Esophagus (tissue), 2 donors: ENCODE results near the gene DOCK11. TPM values are rescaled to one million over a fixed set of nuclear protein-coding genes. Genes with fewer than 3 reads are reported as not detected.

ENCODE experiments used
- H3K27ac ChIP-seq, 2 donors: one replicate each; pipeline ENCODE4 v1.5.1; 2013; ENCODE audit warnings: low read depth in 2 of 2, mild to moderate bottlenecking in 2 of 2, inconsistent platforms in 1 of 2, low read length in 1 of 2, moderate library complexity in 1 of 2
- H3K27me3 ChIP-seq, 2 donors: one replicate each; pipeline ENCODE4 v1.6.1; 2013; ENCODE audit warnings: low read length in 2 of 2, control low read depth in 1 of 2, mild to moderate bottlenecking in 1 of 2; ENCODE audit not compliant: insufficient read depth in 2 of 2, control insufficient read depth in 1 of 2
- H3K36me3 ChIP-seq, 2 donors: one replicate each; pipeline ENCODE4 v1.6.1; 2013; ENCODE audit warnings: low read length in 1 of 2; ENCODE audit not compliant: control insufficient read depth in 2 of 2, insufficient read depth in 2 of 2
- H3K4me1 ChIP-seq, 2 donors: one replicate each; pipeline ENCODE4 v1.6.1; 2013; ENCODE audit warnings: low read length in 1 of 2; ENCODE audit not compliant: control insufficient read depth in 2 of 2, insufficient read depth in 2 of 2
- H3K4me3 ChIP-seq, 2 donors: one replicate each; pipeline ENCODE4 v1.5.1; 2013; ENCODE audit warnings: low read length in 2 of 2, mild to moderate bottlenecking in 2 of 2, low read depth in 1 of 2, moderate library complexity in 1 of 2
- H3K9me3 ChIP-seq, 2 donors: one replicate each; pipeline ENCODE4 v1.6.1; 2013; ENCODE audit warnings: mild to moderate bottlenecking in 2 of 2, low read depth in 1 of 2, low read length in 1 of 2, moderate library complexity in 1 of 2; ENCODE audit not compliant: control insufficient read depth in 2 of 2, insufficient read depth in 1 of 2
- WGBS, 2 donors: extraction: QIAGEN DNeasy Blood & Tissue Kit; methylation state at CpG; one replicate each; pipeline ENCODE4 v1.1.7; 2013; 5-methylcytosine and 5-hydroxymethylcytosine counted together
- polyA plus RNA-seq, 2 donors: library from polyadenylated mRNA; stranded (reverse); fragments of 200-250 nt; gene quantifications; one replicate each; pipeline ENCODE4 v1.2.3, GENCODE V29; 2013
- donor health status: healthy with polysubstance abuse.
- donor health status: Bipolar disorder and iron deficiency.

Gene DOCK11
- polyA plus RNA-seq, 2 donors = 3.3 to 3.7 TPM

GRCh38 chrX:118720058-118720707 is 224.6 kb downstream of the DOCK11 start:
- Histone ChIP-seq H3K36me3 (no peaks in the 10 kb centered on the region), H3K9me3 (no peaks in the 10 kb centered on the region), H3K4me3 (no peak overlapping the region), H3K4me1 (no peaks in the 10 kb centered on the region), H3K27ac (no peak overlapping the region), H3K27me3 (no peaks in the 10 kb centered on the region)
- 86 to 91% methylated on average over 3 of the region's 3 CpGs for WGBS, 2 donors

- H3K4me3 ChIP-seq = no peak overlapping the region
- H3K9me3 ChIP-seq = no peaks in the 10 kb centered on the region
- H3K27ac ChIP-seq = no peak overlapping the region
- no peaks in the 10 kb centered on the region for H3K27me3 ChIP-seq
- H3K4me1 ChIP-seq = no peaks in the 10 kb centered on the region
- 43 to 50% methylated on average over 3 of the region's 3 CpGs for WGBS, 2 donors
- H3K36me3 ChIP-seq = no peaks in the 10 kb centered on the region
These were observed 227.8 kb downstream of the DOCK11 start for GRCh38 chrX:118723376-118723775.

- H3K4me3 ChIP-seq = no peak overlapping the region
- H3K27ac ChIP-seq = no peak overlapping the region
- H3K9me3 ChIP-seq = no peaks in the 10 kb centered on the region
- no peaks in the 10 kb centered on the region for H3K36me3 ChIP-seq
- 79 to 87% methylated on average over 5 of the region's 5 CpGs for WGBS, 2 donors
- H3K4me1 ChIP-seq = no peaks in the 10 kb centered on the region
- no peaks in the 10 kb centered on the region for H3K27me3 ChIP-seq
These were observed 228.8 kb downstream of the DOCK11 start for GRCh38 chrX:118724365-118724764.

- no peaks in the 10 kb centered on the region for H3K36me3 ChIP-seq
- H3K27ac ChIP-seq = no peak overlapping the region
- no peaks in the 10 kb centered on the region for H3K27me3 ChIP-seq
- WGBS, 2 donors = 55 to 56% methylated on average over 7 of the region's 7 CpGs
- H3K4me1 ChIP-seq = peaks cover 0 to under 1% of the 10 kb centered on the region in 2 donors
- no peaks in the 10 kb centered on the region for H3K9me3 ChIP-seq
- no peak overlapping the region for H3K4me3 ChIP-seq
These were observed 229.2 kb downstream of the DOCK11 start for GRCh38 chrX:118724775-118725174.

- WGBS, 2 donors = 72 to 79% methylated on average over 3 of the region's 3 CpGs
- H3K4me3 ChIP-seq = no peak overlapping the region
- no peaks in the 10 kb centered on the region for H3K27me3 ChIP-seq
- peak overlapping the region; percentile 47 to 94 for H3K27ac ChIP-seq
- H3K4me1 ChIP-seq = peaks cover 0 to 2% of the 10 kb centered on the region in 2 donors
- H3K36me3 ChIP-seq = no peaks in the 10 kb centered on the region
- H3K9me3 ChIP-seq = no peaks in the 10 kb centered on the region
These were observed 230.8 kb downstream of the DOCK11 start for GRCh38 chrX:118726396-118726795.

GRCh38 chrX:118726887-118727685 is 231.5 kb downstream of the DOCK11 start, which contains the start of gene IL13RA1:
Gene IL13RA1, plus strand, starts transcription at chrX:118727606. Its CDS starts 33 bp downstream, at chrX:118727639.
- peak within 1 kb of the TSS; percentile 79 to 94 for H3K27ac ChIP-seq
- peaks cover 0 to 2% of the 10 kb centered on the region in 2 donors for H3K4me1 ChIP-seq
- H3K9me3 ChIP-seq = no peaks in the 10 kb centered on the region
- peak within 1 kb of the TSS; percentile 63 to 75 for H3K4me3 ChIP-seq
- no peaks in the 10 kb centered on the region for H3K27me3 ChIP-seq
- 3 to 35% methylated on average over 36 to 56 of the region's 56 CpGs for WGBS, 2 donors
- H3K36me3 ChIP-seq = no peaks in the 10 kb centered on the region

- Histone ChIP-seq H3K4me1 (peaks cover 0 to 2% of the 10 kb centered on the region in 2 donors), H3K4me3 (peak overlapping the region; percentile 63 to 75), H3K27ac (peak overlapping the region; percentile 79 to 94), H3K9me3 (no peaks in the 10 kb centered on the region), H3K27me3 (no peaks in the 10 kb centered on the region), H3K36me3 (no peaks in the 10 kb centered on the region)
- 1 to 34% methylated on average over 60 to 71 of the region's 73 CpGs for whole genome bisulfite sequencing, 2 donors
These were observed 232.2 kb downstream of the DOCK11 start for GRCh38 chrX:118727686-118728339.

GRCh38 chrX:118729042-118729652 is 233.5 kb downstream of the DOCK11 start:
- Histone ChIP-seq H3K4me1 (peaks cover 0 to 2% of the 10 kb centered on the region in 2 donors), H3K27ac (peak overlapping the region in 1 of 2 donors; percentile 94), H3K4me3 (peak overlapping the region in 1 of 2 donors; percentile 63), H3K36me3 (no peaks in the 10 kb centered on the region), H3K9me3 (no peaks in the 10 kb centered on the region), H3K27me3 (no peaks in the 10 kb centered on the region)
- WGBS, 2 donors = 66 to 73% methylated on average over 3 of the region's 3 CpGs
